ES-I3 (cell line): ENCODE measurements around the gene GPR55.

Experiments
- H3K36me3 ChIP-seq: 2 replicates; pipeline ENCODE4 v1.6.1; 2013; ENCODE audit warnings: mild to moderate bottlenecking, low read length, control low read depth, moderate library complexity; ENCODE audit not compliant: insufficient read depth
- H3K4me1 ChIP-seq: 2 replicates; pipeline ENCODE4 v1.6.1; 2013; ENCODE audit warnings: mild to moderate bottlenecking, control low read depth, low read length; ENCODE audit not compliant: insufficient read depth
- H3K9ac ChIP-seq: 2 replicates; pipeline ENCODE4 v1.6.1; 2013; ENCODE audit warnings: low read depth, mild to moderate bottlenecking, low read length, moderate library complexity
- H3K9me3 ChIP-seq: 2 replicates; pipeline ENCODE4 v1.6.1; 2013; ENCODE audit warnings: mild to moderate bottlenecking, low read length, moderate library complexity; ENCODE audit not compliant: control insufficient read depth, insufficient read depth

GPR55 gene

GRCh38 chr2:230898713-230899091 is 26.3 kb downstream of the GPR55 start:
- Histone ChIP-seq H3K9me3 (no peaks in the 10 kb centered on the region), H3K36me3 (no peaks in the 10 kb centered on the region), H3K9ac (no peak overlapping the region), H3K4me1 (peaks cover 20% of the 10 kb centered on the region)

- Histone ChIP-seq H3K9me3 (no peaks in the 10 kb centered on the region), H3K4me1 (peaks cover 23% of the 10 kb centered on the region), H3K9ac (no peak overlapping the region), H3K36me3 (no peaks in the 10 kb centered on the region)
Measured at GRCh38 chr2:230898016-230898712, 26.9 kb downstream of the GPR55 start.

DNA sequence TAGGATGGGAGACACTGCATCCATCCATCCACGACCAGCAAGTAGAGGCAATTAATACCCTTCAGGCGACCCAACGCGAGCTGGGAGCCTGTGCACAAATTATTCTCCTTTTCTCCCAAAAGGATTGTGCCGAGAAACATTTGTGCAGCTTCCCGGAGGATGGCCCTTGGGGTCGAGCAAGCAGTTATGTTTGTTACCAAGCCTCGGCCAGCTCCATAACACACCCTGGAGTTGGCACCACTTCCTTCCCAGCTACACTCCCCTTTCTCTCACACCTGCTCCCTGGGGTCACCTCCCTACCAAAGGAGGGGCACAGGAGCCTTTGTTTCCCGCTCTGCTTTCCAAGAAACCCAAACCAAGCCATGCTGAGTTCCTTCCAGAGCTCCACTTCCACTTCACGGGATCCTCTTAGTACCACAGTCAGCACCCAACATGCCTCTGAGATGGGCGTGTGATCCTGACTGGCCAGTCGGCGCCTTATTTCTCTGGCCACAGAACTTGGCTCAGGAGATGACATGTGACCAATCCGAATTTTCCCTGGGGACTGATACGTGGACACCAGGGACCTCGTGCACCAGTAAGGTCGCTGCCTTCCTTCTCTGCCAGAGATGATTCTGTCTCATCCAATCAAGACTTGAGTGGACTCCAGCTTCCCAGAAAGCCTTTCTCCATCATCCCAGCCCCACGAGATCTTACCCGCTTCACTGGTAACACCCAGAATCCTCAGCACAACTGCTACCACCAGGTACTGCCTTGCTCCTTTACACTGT is 28.5 kb downstream of the GPR55 start:
- H3K9me3 ChIP-seq: no peaks in the 10 kb centered on the region
- H3K4me1 ChIP-seq: peaks cover 27% of the 10 kb centered on the region; the same call in 1 of the 2 replicates
- H3K9ac ChIP-seq: no peak overlapping the region
- H3K36me3 ChIP-seq: no peaks in the 10 kb centered on the region

- H3K9ac ChIP-seq: no peak overlapping the region
- peaks cover 27% of the 10 kb centered on the region; the same call in 1 of the 2 replicates for H3K4me1 ChIP-seq
- H3K36me3 ChIP-seq: no peaks in the 10 kb centered on the region
- H3K9me3 ChIP-seq: no peaks in the 10 kb centered on the region
Measured at GRCh38 chr2:230895536-230896345, 29.3 kb downstream of the GPR55 start.

- Histone ChIP-seq H3K36me3 (no peaks in the 10 kb centered on the region), H3K9ac (no peak overlapping the region), H3K9me3 (no peaks in the 10 kb centered on the region), H3K4me1 (peaks cover 22% of the 10 kb centered on the region; the same call in 1 of the 2 replicates)
Measured at GRCh38 chr2:230893841-230894781, 30.9 kb downstream of the GPR55 start.

DNA sequence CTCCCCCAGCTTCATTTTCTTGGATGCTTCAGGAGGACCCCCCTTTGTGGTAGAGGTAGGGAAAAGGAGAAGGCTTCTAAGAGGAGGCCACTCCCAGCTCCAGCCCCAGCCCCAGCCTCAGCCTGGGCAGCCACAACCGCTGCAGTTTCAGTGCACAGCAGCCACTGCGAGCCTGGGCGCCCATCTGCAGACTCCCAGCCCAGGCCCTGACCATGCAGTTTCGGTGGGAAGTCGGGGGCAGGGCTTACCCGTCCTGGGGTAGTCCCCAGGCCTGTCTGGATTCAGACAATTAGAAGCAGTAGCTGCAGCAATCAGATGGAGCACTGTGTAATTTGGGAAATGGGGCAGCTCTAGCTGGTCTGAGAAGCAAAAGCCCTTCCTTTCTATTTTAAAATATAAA is 31.7 kb downstream of the GPR55 start:
- Histone ChIP-seq H3K9me3 (no peaks in the 10 kb centered on the region), H3K4me1 (peaks cover 16% of the 10 kb centered on the region; the same call in 1 of the 2 replicates), H3K36me3 (no peaks in the 10 kb centered on the region), H3K9ac (no peak overlapping the region)

GRCh38 chr2:230891509-230891908 is 33.5 kb downstream of the GPR55 start:
- Histone ChIP-seq H3K9me3 (no peaks in the 10 kb centered on the region), H3K36me3 (no peaks in the 10 kb centered on the region), H3K9ac (no peak overlapping the region), H3K4me1 (peaks cover 24% of the 10 kb centered on the region)

DNA sequence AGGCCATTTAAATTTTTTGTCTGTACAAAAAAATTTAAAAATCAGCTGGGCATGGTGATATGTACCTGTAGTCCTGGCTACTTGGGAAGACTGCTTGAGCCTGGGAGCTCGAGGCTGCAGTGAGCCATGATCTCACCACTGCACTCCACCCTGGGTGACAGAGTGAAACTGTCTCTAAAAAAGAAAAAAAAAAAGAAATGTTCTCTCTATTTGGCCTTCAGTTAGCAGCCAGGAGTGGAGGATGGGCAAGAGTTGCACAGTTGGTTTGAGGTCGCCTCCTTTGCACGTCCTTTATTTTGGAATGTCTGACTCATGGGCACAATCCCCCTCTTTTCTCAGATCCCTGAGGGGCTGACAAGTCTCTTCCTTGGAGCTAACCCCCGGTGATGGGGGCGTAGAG is 34.0 kb downstream of the GPR55 start:
- H3K9me3 ChIP-seq: no peaks in the 10 kb centered on the region
- no peak overlapping the region for H3K9ac ChIP-seq
- H3K36me3 ChIP-seq: no peaks in the 10 kb centered on the region
- peaks cover 28% of the 10 kb centered on the region for H3K4me1 ChIP-seq

- Histone ChIP-seq H3K36me3 (no peaks in the 10 kb centered on the region), H3K4me1 (peaks cover 30% of the 10 kb centered on the region), H3K9me3 (no peaks in the 10 kb centered on the region), H3K9ac (no peak overlapping the region)
Measured at GRCh38 chr2:230890646-230891045, 34.4 kb downstream of the GPR55 start.

DNA sequence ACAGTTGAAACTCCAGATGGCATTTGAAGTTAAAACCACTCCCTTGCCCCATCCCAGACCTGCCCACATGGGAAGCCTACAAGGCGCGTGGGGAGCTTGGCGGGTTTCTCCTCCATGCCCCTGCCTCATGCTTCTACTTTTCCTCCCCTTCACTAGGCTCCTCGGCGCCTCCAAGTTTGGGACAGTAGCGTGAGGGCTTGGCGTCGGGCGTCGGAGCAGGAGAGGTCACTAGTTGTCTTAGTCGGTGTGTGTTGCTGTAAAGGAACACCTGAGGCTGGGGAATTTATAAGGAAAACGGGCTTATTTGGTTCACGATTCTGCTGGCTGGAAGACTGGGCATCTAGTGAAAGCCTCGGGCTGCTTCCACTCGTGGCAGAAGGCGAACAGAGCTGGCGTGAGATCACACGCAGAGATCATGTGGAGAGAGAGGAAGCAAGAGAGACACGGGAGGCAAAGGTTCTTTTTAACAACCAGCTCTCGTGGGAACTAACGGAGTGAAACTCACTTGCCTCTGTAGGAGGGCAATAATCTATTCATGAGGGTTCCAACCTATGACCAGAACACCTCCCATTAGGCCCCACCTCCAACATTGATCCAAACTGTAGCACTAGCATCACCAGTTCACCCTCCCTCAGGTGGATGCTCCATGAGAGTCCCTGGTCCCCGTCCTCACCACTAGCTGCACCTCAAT is 35.0 kb downstream of the GPR55 start:
- Histone ChIP-seq H3K4me1 (peaks cover 30% of the 10 kb centered on the region), H3K9me3 (no peaks in the 10 kb centered on the region), H3K36me3 (no peaks in the 10 kb centered on the region), H3K9ac (no peak overlapping the region)

- Histone ChIP-seq H3K9ac (no peak overlapping the region), H3K36me3 (no peaks in the 10 kb centered on the region), H3K9me3 (no peaks in the 10 kb centered on the region), H3K4me1 (peaks cover 29% of the 10 kb centered on the region)
Measured at GRCh38 chr2:230888824-230889400, 36.1 kb downstream of the GPR55 start.

DNA sequence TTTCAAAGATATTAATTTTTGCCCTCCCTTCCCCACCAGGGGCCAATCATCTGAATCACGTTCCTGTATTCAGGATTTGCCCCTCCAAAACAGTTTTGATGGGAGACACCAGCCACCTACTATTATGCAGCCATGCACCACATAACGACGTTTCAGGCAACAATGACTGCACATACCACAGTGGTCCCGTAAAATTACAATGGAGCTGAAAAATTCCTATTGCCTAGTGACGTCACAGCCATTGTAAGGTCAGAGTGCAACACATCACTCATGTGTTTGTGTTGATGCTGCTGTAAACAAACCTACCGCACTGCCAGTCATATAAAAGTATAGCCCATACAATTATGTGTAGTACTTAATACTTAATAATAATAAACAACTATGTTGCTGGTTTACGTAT is 37.7 kb downstream of the GPR55 start:
- Histone ChIP-seq H3K36me3 (no peaks in the 10 kb centered on the region), H3K4me1 (peaks cover 14% of the 10 kb centered on the region), H3K9ac (no peak overlapping the region)

DNA sequence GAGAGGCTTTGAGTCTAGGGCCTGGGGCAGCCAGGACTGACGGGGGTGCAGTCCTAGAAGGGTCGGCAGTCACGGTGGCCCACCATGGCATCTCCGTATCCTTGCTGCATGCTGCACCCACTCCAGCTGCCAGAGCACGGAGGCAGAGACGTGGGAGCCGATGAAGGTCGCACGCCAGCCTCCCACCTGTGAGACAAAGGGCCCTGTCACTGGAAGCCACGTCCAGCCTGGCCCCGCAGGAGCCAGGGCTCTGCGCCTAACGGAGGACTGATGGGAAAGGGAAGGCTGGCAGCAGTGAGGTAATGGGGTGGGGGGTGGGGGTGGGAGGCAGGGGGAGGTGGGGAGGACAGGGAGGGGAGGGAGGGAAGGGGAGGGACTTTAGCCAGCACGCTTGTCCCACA is 38.4 kb downstream of the GPR55 start:
- no peaks in the 10 kb centered on the region for H3K36me3 ChIP-seq
- peaks cover 14% of the 10 kb centered on the region for H3K4me1 ChIP-seq
- no peak overlapping the region for H3K9ac ChIP-seq
- no peaks in the 10 kb centered on the region for H3K9me3 ChIP-seq

More for the DNA sequence above, 37.7 kb downstream of the GPR55 start:
- no peaks in the 10 kb centered on the region for H3K9me3 ChIP-seq
